Activated CD8-positive, alpha-beta T cell treated with anti-CD3 and anti-CD28 coated beads for 36 hours (primary cell): ENCODE results near the gene PNMA8B. TPM values are rescaled to one million over a fixed set of nuclear protein-coding genes. Genes with fewer than 3 reads are reported as not detected.

Source experiments
- ATAC-seq: fragments of 200-7000 bp; cut with Tn5 transposase; one replicate; pipeline ENCODE4 v1.10.0; 2021; ENCODE audit warnings: mild to moderate bottlenecking, moderate library complexity
- CTCF ChIA-PET: fragments of 350-600 bp; sonication (Branson Sonifier 250); formaldehyde crosslinking; loops from one replicate; lab custom pipeline; 2021; ENCODE audit warnings: antibody characterized with exemption; lab: Charles Lee
- POLR2A ChIA-PET: fragments of 350-600 bp; sonication (Branson Sonifier 250); formaldehyde crosslinking; loops from one replicate; lab custom pipeline; 2021; ENCODE audit warnings: antibody characterized with exemption; lab: Charles Lee
- DNase-seq: peaks from one replicate; pipeline ENCODE4 v3.0.0-alpha.2; 2020
- H3K27ac Mint-ChIP-seq: one replicate; pipeline ENCODE4 v1.8.0; 2021; ENCODE audit warnings: mild to moderate bottlenecking, mixed read lengths
- H3K27me3 Mint-ChIP-seq: one replicate; pipeline ENCODE4 v1.8.0; 2021; ENCODE audit warnings: mixed read lengths
- H3K36me3 Mint-ChIP-seq: one replicate; pipeline ENCODE4 v1.8.0; 2021; ENCODE audit warnings: low read depth, mixed read lengths
- H3K4me1 Mint-ChIP-seq: one replicate; pipeline ENCODE4 v1.8.0; 2021; ENCODE audit warnings: low read depth, mixed read lengths
- H3K4me3 Mint-ChIP-seq: one replicate; pipeline ENCODE4 v1.8.0; 2021; ENCODE audit warnings: mild to moderate bottlenecking, moderate library complexity, mixed read lengths
- H3K9me3 Mint-ChIP-seq: one replicate; pipeline ENCODE4 v1.8.0; 2021; ENCODE audit warnings: mixed read lengths
- intact Hi-C: fragments of 100-400 bp; cut with micrococcal nuclease; formaldehyde crosslinking; loops from one replicate; pipeline ENCODE4 v1.10.0; 2022
- total RNA-seq, 2 experiments: library from RNA; stranded (reverse); gene quantifications; one replicate each; pipeline ENCODE4 v1.2.3, GENCODE V29; 2021
- TF ChIP-seq, protein P1 (sequence below): fragments of 200-600 bp; IDR thresholded peaks from one replicate; pipeline ENCODE4 v1.8.0; 2022; ENCODE audit warnings: antibody characterized with exemption, mild to moderate bottlenecking

Gene PNMA8B
- total RNA-seq, 2 experiments from 2014 or later, result not detected

- POLR2A ChIA-PET, result no interaction called here
- CTCF ChIA-PET, result no interaction called here
- Mint-ChIP-seq H3K4me1 (peaks cover 19% of the 10 kb centered on the region), H3K27ac (no peak overlapping the region), H3K9me3 (no peaks in the 10 kb centered on the region), H3K27me3 (peaks cover 59% of the 10 kb centered on the region), H3K36me3 (no peaks in the 10 kb centered on the region), H3K4me3 (no peak overlapping the region)
- DNase-seq (no peak), ATAC-seq (peak; percentile 28)
- intact Hi-C loops, result no loop called here
- TF ChIP-seq, protein P1, sequence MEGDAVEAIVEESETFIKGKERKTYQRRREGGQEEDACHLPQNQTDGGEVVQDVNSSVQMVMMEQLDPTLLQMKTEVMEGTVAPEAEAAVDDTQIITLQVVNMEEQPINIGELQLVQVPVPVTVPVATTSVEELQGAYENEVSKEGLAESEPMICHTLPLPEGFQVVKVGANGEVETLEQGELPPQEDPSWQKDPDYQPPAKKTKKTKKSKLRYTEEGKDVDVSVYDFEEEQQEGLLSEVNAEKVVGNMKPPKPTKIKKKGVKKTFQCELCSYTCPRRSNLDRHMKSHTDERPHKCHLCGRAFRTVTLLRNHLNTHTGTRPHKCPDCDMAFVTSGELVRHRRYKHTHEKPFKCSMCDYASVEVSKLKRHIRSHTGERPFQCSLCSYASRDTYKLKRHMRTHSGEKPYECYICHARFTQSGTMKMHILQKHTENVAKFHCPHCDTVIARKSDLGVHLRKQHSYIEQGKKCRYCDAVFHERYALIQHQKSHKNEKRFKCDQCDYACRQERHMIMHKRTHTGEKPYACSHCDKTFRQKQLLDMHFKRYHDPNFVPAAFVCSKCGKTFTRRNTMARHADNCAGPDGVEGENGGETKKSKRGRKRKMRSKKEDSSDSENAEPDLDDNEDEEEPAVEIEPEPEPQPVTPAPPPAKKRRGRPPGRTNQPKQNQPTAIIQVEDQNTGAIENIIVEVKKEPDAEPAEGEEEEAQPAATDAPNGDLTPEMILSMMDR, result no peak
These were observed 2.8 kb downstream of the PNMA8B start for GRCh38 chr19:46492841-46493235.

DNA sequence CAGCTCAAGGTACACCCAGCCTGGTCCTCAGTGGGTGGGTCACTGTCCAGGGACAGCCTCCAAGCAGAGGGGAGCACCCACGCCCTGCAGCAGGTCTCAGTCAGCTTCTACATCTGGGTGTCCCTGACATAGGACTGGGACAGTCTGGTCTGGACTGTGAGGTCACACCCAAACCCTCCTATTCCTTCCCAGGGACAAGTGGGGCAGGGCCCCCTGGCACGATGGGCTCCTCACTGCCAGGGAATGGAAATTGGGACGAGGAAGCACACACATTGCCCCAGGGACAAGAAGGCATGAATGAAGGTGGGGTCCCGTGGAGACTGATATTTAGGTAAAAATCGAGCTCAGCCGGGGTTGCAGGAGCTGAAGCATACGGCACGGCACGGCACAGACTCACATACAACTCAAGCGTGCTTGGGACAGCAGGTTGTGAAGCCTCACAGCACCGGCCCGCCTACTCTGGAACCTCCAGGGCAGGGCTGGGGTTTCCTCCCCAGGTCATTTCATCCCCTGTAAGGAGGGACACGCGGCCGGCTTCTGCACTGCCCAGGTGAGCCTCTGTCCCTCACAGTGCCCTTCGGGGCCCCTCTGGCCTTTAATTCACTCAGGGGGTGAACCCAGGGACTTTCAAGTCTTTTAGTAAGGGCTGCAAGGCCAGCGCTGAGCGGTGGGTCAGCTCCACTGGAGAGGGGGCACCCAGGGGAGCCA is 3.5 kb downstream of the PNMA8B start:
- Mint-ChIP-seq H3K36me3 (no peaks in the 10 kb centered on the region), H3K4me1 (peaks cover 22% of the 10 kb centered on the region), H3K9me3 (no peaks in the 10 kb centered on the region), H3K4me3 (no peak overlapping the region), H3K27ac (no peak overlapping the region), H3K27me3 (peaks cover 65% of the 10 kb centered on the region)
- CTCF ChIA-PET, result interaction anchor here (1.1 to 1.4 kb wide), 2 partner anchors 96 to 97 kb away, joined by 3 to 5 read pairs; no protein-coding TSS in a partner anchor
- intact Hi-C loops, result no loop called here
- ATAC-seq (no peak), DNase-seq (no peak)
- POLR2A ChIA-PET, result interaction anchor here (0.6 kb wide), 1 partner anchor 1208 kb away, joined by 3 read pairs; no protein-coding TSS in a partner anchor
- TF ChIP-seq, protein P1, result no peak

DNA sequence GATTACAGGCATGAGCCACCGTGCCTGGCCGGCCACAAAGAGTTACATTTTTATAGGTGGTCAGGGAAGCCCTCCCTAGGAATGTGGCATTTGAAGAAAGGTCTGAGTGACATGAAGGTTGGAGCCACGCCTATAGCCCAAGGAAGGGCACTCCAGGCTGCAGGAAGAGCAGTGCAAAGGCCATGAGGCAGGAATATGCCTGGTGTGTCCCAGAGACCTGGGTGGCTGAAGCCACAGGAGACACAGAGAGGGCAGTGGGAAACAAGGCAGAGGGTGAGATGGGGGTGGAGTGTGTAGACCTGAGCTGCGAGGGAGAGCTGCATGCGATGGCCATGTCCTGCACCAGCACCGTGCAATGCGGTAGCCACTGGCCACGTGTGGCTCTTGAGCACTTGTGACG is 4.9 kb downstream of the PNMA8B start:
- Mint-ChIP-seq H3K27me3 (peaks cover 73% of the 10 kb centered on the region), H3K4me1 (peaks cover 22% of the 10 kb centered on the region), H3K9me3 (no peaks in the 10 kb centered on the region), H3K27ac (no peak overlapping the region), H3K36me3 (no peaks in the 10 kb centered on the region), H3K4me3 (no peak overlapping the region)
- ATAC-seq (no peak), DNase-seq (no peak)
- TF ChIP-seq, protein P1, result no peak
- POLR2A ChIA-PET, result no interaction called here
- intact Hi-C loops, result no loop called here
- CTCF ChIA-PET, result interaction anchor here (0.9 to 1.3 kb wide), 6 partner anchors 22 to 96 kb away, joined by 3 to 9 read pairs (median 4); no protein-coding TSS in a partner anchor

- Mint-ChIP-seq H3K27me3 (peaks cover 71% of the 10 kb centered on the region), H3K27ac (no peak overlapping the region), H3K9me3 (no peaks in the 10 kb centered on the region), H3K4me3 (no peak overlapping the region), H3K36me3 (no peaks in the 10 kb centered on the region), H3K4me1 (peaks cover 18% of the 10 kb centered on the region)
- POLR2A ChIA-PET, result no interaction called here
- intact Hi-C loops, result loop anchor here (2.0 kb wide), 1 partner anchor 87 kb away; no protein-coding TSS in a partner anchor
- peak; percentile 34 for ATAC-seq
- CTCF ChIA-PET, result interaction anchor here (0.6 to 2.9 kb wide), 12 partner anchors 23 to 95 kb away, joined by 3 to 38 read pairs (median 6); no protein-coding TSS in a partner anchor
- TF ChIP-seq, protein P1, result no peak
- no peak for DNase-seq
These were observed 6.0 kb downstream of the PNMA8B start for GRCh38 chr19:46489445-46490272.
